ENCODE measurements around the gene MYH6. TPM values are rescaled to one million over a fixed set of nuclear protein-coding genes. Genes with fewer than 3 reads are reported as not detected.
"Not testable (repeated sequence)": the region's sequence is repeated elsewhere in the genome, so short reads cannot be mapped to it uniquely, and the experiment has no call there.

MYH6 gene
- total and polyA plus RNA-seq, 2 donors (not counting 1 experiment from before 2014, with no cell fraction given) = not detected

- H4K20me1 ChIP-seq (ENCODE audit: control insufficient read depth, extremely low read depth, insufficient read depth, low read length) = no peaks in the 10 kb centered on the region
- H3K79me2 ChIP-seq (ENCODE audit: control insufficient read depth, insufficient read depth, low read length) = no peaks in the 10 kb centered on the region
- H3K27me3 ChIP-seq (ENCODE audit: control insufficient read depth, insufficient read depth, low read length) = no peaks in the 10 kb centered on the region
- no peak overlapping the region for H2AFZ ChIP-seq (ENCODE audit: low read length)
- no peaks in the 10 kb centered on the region for H3K4me1 ChIP-seq (ENCODE audit: control insufficient read depth, extremely low read depth, insufficient read depth, low read length)
- H3K4me2 ChIP-seq (ENCODE audit: extremely low read depth, insufficient read depth, low read length) = no peak overlapping the region
- H3K9me3 ChIP-seq (ENCODE audit: control insufficient read depth, insufficient read depth, low read depth, low read length) = no peaks in the 10 kb centered on the region
- no peak overlapping the region for H3K4me3 ChIP-seq (replicated peaks in 1 of 4; ENCODE audit: control extremely low read depth in 1 of 4, insufficient read depth in 1 of 4, low read depth in 3 of 4, low read length in 4 of 4)
- H3K9ac ChIP-seq (ENCODE audit: insufficient read depth, low read length) = no peak overlapping the region
- no peak for TF ChIP-seq EZH2 (IDR thresholded peaks at IDR 0.05; ENCODE audit: low read length, missing control alignments)
- no peak for TF ChIP-seq CTCF (conservative IDR thresholded peaks at IDR 0.05 in 1 of 2, IDR thresholded peaks at IDR 0.05 in 1 of 2; ENCODE audit: low read depth in 1 of 2, low read length in 2 of 2)
- no peaks in the 10 kb centered on the region for H3K36me3 ChIP-seq (ENCODE audit: control insufficient read depth, insufficient read depth, low read length)
- DNase-seq (ENCODE audit: low read depth in 2 of 2) = no peak
- H3K27ac ChIP-seq (ENCODE audit: insufficient read depth, low read length) = no peak overlapping the region
Observed at GRCh38 chr14:23396781-23397407, 11.2 kb downstream of the MYH6 start.

GRCh38 chr14:23396126-23396525 is 11.9 kb downstream of the MYH6 start:
- no peak overlapping the region for H3K4me3 ChIP-seq (replicated peaks in 1 of 4; ENCODE audit: control extremely low read depth in 1 of 4, insufficient read depth in 1 of 4, low read depth in 3 of 4, low read length in 4 of 4)
- no peaks in the 10 kb centered on the region for H3K4me1 ChIP-seq (ENCODE audit: control insufficient read depth, extremely low read depth, insufficient read depth, low read length)
- H3K9me3 ChIP-seq (ENCODE audit: control insufficient read depth, insufficient read depth, low read depth, low read length) = no peaks in the 10 kb centered on the region
- peaks cover under 1% of the 10 kb centered on the region for H3K27me3 ChIP-seq (ENCODE audit: control insufficient read depth, insufficient read depth, low read length)
- no peak overlapping the region for H3K27ac ChIP-seq (ENCODE audit: insufficient read depth, low read length)
- H4K20me1 ChIP-seq (ENCODE audit: control insufficient read depth, extremely low read depth, insufficient read depth, low read length) = no peaks in the 10 kb centered on the region
- H3K9ac ChIP-seq (ENCODE audit: insufficient read depth, low read length) = no peak overlapping the region
- H3K79me2 ChIP-seq (ENCODE audit: control insufficient read depth, insufficient read depth, low read length) = no peaks in the 10 kb centered on the region
- no peak for DNase-seq (ENCODE audit: low read depth in 2 of 2)
- H3K4me2 ChIP-seq (ENCODE audit: extremely low read depth, insufficient read depth, low read length) = no peak overlapping the region
- no peaks in the 10 kb centered on the region for H3K36me3 ChIP-seq (ENCODE audit: control insufficient read depth, insufficient read depth, low read length)
- TF ChIP-seq CTCF (conservative IDR thresholded peaks at IDR 0.05 in 1 of 2, IDR thresholded peaks at IDR 0.05 in 1 of 2; ENCODE audit: low read depth in 1 of 2, low read length in 2 of 2) = no peak
- TF ChIP-seq EZH2 (IDR thresholded peaks at IDR 0.05; ENCODE audit: low read length, missing control alignments) = no peak
- H2AFZ ChIP-seq (ENCODE audit: low read length) = no peak overlapping the region

- peaks cover 3% of the 10 kb centered on the region for H3K27me3 ChIP-seq (ENCODE audit: control insufficient read depth, insufficient read depth, low read length)
- H3K4me1 ChIP-seq (ENCODE audit: control insufficient read depth, extremely low read depth, insufficient read depth, low read length) = no peaks in the 10 kb centered on the region
- H4K20me1 ChIP-seq (ENCODE audit: control insufficient read depth, extremely low read depth, insufficient read depth, low read length) = no peaks in the 10 kb centered on the region
- H3K9ac ChIP-seq (ENCODE audit: insufficient read depth, low read length) = no peak overlapping the region
- H2AFZ ChIP-seq (ENCODE audit: low read length) = no peak overlapping the region
- H3K4me3 ChIP-seq (replicated peaks in 1 of 4; ENCODE audit: control extremely low read depth in 1 of 4, insufficient read depth in 1 of 4, low read depth in 3 of 4, low read length in 4 of 4) = no peak overlapping the region
- no peaks in the 10 kb centered on the region for H3K36me3 ChIP-seq (ENCODE audit: control insufficient read depth, insufficient read depth, low read length)
- TF ChIP-seq EZH2 (IDR thresholded peaks at IDR 0.05; ENCODE audit: low read length, missing control alignments) (no peak), CTCF (conservative IDR thresholded peaks at IDR 0.05 in 1 of 2, IDR thresholded peaks at IDR 0.05 in 1 of 2; ENCODE audit: low read depth in 1 of 2, low read length in 2 of 2) (no peak)
- no peak overlapping the region for H3K4me2 ChIP-seq (ENCODE audit: extremely low read depth, insufficient read depth, low read length)
- no peak for DNase-seq (ENCODE audit: low read depth in 2 of 2)
- H3K27ac ChIP-seq (ENCODE audit: insufficient read depth, low read length) = no peak overlapping the region
- H3K9me3 ChIP-seq (ENCODE audit: control insufficient read depth, insufficient read depth, low read depth, low read length) = no peaks in the 10 kb centered on the region
- H3K79me2 ChIP-seq (ENCODE audit: control insufficient read depth, insufficient read depth, low read length) = no peaks in the 10 kb centered on the region
Observed at GRCh38 chr14:23392613-23393012, 15.5 kb downstream of the MYH6 start.

- H3K27me3 ChIP-seq (ENCODE audit: control insufficient read depth, insufficient read depth, low read length); H3K4me2 ChIP-seq (ENCODE audit: extremely low read depth, insufficient read depth, low read length); H3K4me1 ChIP-seq (ENCODE audit: control insufficient read depth, extremely low read depth, insufficient read depth, low read length); H3K36me3 ChIP-seq (ENCODE audit: control insufficient read depth, insufficient read depth, low read length); H3K27ac ChIP-seq (ENCODE audit: insufficient read depth, low read length); H3K9me3 ChIP-seq (ENCODE audit: control insufficient read depth, insufficient read depth, low read depth, low read length); H3K79me2 ChIP-seq (ENCODE audit: control insufficient read depth, insufficient read depth, low read length); H3K9ac ChIP-seq (ENCODE audit: insufficient read depth, low read length); DNase-seq (ENCODE audit: low read depth in 2 of 2); H4K20me1 ChIP-seq (ENCODE audit: control insufficient read depth, extremely low read depth, insufficient read depth, low read length); H3K4me3 ChIP-seq (replicated peaks in 1 of 4; ENCODE audit: control extremely low read depth in 1 of 4, insufficient read depth in 1 of 4, low read depth in 3 of 4, low read length in 4 of 4); H2AFZ ChIP-seq (ENCODE audit: low read length): not testable (repeated sequence)
Observed at GRCh38 chr14:23389871-23390270, 18.2 kb downstream of the MYH6 start.
